ENCODE data around the gene ARL15. TPM values are rescaled to one million over a fixed set of nuclear protein-coding genes. Genes with fewer than 3 reads are reported as not detected.
A peak's percentile ranks its signal among the peaks of the same experiment; 100 is the strongest.

Gene ARL15
- total and polyA plus RNA-seq, 2 of the 4 experiments (the other 2 are of a cell fraction), result 7.3 to 19.2 TPM

GRCh38 chr5:53923961-53924360, 386.4 kb downstream of the ARL15 start:
- H3K56ac ChIP-seq (ENCODE audit: extremely low read depth, insufficient read depth, low read length), result no peak overlapping the region
- H2BK20ac ChIP-seq (ENCODE audit: low read depth, low read length), result no peak overlapping the region
- no peak overlapping the region for H4K5ac ChIP-seq (ENCODE audit: low read depth, low read length)
- no TSS peak for BruUV-seq (replicated peaks)
- no peak overlapping the region for H2AFZ ChIP-seq (replicated peaks; ENCODE audit: low read length, poor library complexity)
- peak; percentile 42 for ATAC-seq (ENCODE audit: low read depth)
- H4K8ac ChIP-seq (ENCODE audit: low read depth in 2 of 2, low read length in 2 of 2), result no peak overlapping the region
- H3K23ac ChIP-seq (ENCODE audit: low read depth, low read length), result no peak overlapping the region
- H3K36me3 ChIP-seq (ENCODE audit: control insufficient read depth, insufficient read depth, low read length), result no peaks in the 10 kb centered on the region
- peak overlapping the region; percentile 39 for H3K4me2 ChIP-seq (ENCODE audit: low read depth, low read length)
- no peak overlapping the region for H2BK15ac ChIP-seq (ENCODE audit: low read depth, low read length)
- no peak overlapping the region for H2AK9ac ChIP-seq (replicated peaks; ENCODE audit: low read depth, low read length, poor library complexity)
- H2BK5ac ChIP-seq (ENCODE audit: low read depth, low read length, poor library complexity, severe bottlenecking), result no peak overlapping the region
- no peak overlapping the region for H3K4me3 ChIP-seq (ENCODE audit: insufficient read depth, low read depth, low read length)
- no peak overlapping the region for H3K18ac ChIP-seq (ENCODE audit: low read depth, low read length)
- H3K27ac ChIP-seq (ENCODE audit: insufficient read depth, low read length), result peak overlapping the region; percentile 20; the same call in 1 of the 2 replicates
- H3K9ac ChIP-seq (ENCODE audit: low read depth, low read length), result no peak overlapping the region
- H2BK120ac ChIP-seq (ENCODE audit: low read depth, low read length), result no peak overlapping the region
- ChIA-PET POLR2A (ENCODE audit: unreplicated experiment) (no interaction called here), CTCF (interaction anchor here (1.1 kb wide), 1 partner anchor 12 kb away, joined by 3 read pairs; no protein-coding TSS in a partner anchor)
- no peak for TF ChIP-seq MAZ (IDR thresholded peaks at IDR 0.05; ENCODE audit: borderline replicate concordance, low read depth, low read length)
- WGBS, 2 experiments (ENCODE audit: extremely low coverage in 2 of 2, insufficient read length in 1 of 2), result 35% methylated on average over 2 of the region's 6 CpGs; no CpG with 5 or more reads in 1 of the 2 experiments
- H4K91ac ChIP-seq (ENCODE audit: insufficient read depth, low read depth, low read length), result no peak overlapping the region; the same call in 1 of the 2 replicates
- no peaks in the 10 kb centered on the region for H3K79me1 ChIP-seq (ENCODE audit: low read depth in 1 of 2, low read length in 2 of 2)
- H3K14ac ChIP-seq (replicated peaks; ENCODE audit: low read depth, low read length), result no peak overlapping the region
- no peaks in the 10 kb centered on the region for H3K27me3 ChIP-seq (ENCODE audit: control insufficient read depth, insufficient read depth, low read length)
- H3K4me1 ChIP-seq (ENCODE audit: control insufficient read depth, insufficient read depth, low read length), result peaks cover 5% of the 10 kb centered on the region
- peak; percentile 60 for DNase-seq
- intact Hi-C loops (cut with micrococcal nuclease), result no loop called here
- H2AK5ac ChIP-seq (ENCODE audit: low read depth, low read length), result no peak overlapping the region
- no peaks in the 10 kb centered on the region for H4K20me1 ChIP-seq (ENCODE audit: insufficient read depth, low read length)
- no peaks in the 10 kb centered on the region for H3K9me1 ChIP-seq (ENCODE audit: insufficient read depth, low read length)
- H3K9me3 ChIP-seq (ENCODE audit: control insufficient read depth, insufficient read depth, low read length), result no peaks in the 10 kb centered on the region
- H3K4ac ChIP-seq (ENCODE audit: low read depth, low read length), result no peak overlapping the region
- dilution Hi-C loops (cut with HindIII; ENCODE audit: low sequenced_read_pairs, unreplicated experiment), result no loop called here
- in situ Hi-C loops (cut with MboI; ENCODE audit: low sequenced_read_pairs), result no loop called here
